ENCODE results near the gene IL24. TPM values are rescaled to one million over a fixed set of nuclear protein-coding genes. Genes with fewer than 3 reads are reported as not detected.

IL24 gene
- polyA plus RNA-seq, 2 of the 4 experiments (the other 2 are of a cell fraction), result 0.04 TPM; not detected in 1

DNA sequence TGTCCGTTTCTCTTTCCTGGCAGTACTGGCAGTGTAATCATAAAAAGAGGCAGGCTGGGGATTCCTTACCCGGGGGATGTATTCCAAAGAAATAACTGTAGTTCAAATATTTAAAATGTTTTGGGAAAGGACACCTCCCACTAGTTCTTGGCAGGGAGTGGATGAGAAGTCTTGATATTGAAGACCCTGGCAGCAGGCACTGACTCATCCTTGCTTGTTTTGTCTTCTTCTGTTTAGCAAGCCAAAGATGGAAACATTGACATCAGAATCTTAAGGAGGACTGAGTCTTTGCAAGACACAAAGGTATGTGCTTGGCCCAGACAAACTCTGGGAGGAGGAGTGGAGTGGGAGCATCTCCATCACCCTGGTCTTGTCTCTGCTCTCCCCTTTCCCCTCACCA lies 31.2 kb upstream of the IL24 start:
- Histone ChIP-seq H3K9me3 (no peaks in the 10 kb centered on the region), H3K4me2 (peak overlapping the region; percentile 10; the same call in 1 of the 3 replicates), H3K4me3 (no peak overlapping the region), H3K27ac (no peak overlapping the region), H3K4me1 (peaks cover 7% of the 10 kb centered on the region; the same call in 1 of the 3 replicates)
- TF ChIP-seq FOSL2 (IDR thresholded peaks at IDR 0.05), result no peak
- TF ChIP-seq FOSL2 (CRISPR knock-in tag; IDR thresholded peaks at IDR 0.05), result no peak
- no peak for TF ChIP-seq MAZ (IDR thresholded peaks at IDR 0.05; ENCODE audit: borderline replicate concordance, low read depth, low read length)
- no peak for TF ChIP-seq CBX8 (IDR thresholded peaks at IDR 0.05)
- TF ChIP-seq POLR2A (IDR thresholded peaks at IDR 0.05; ENCODE audit: low read length), result no peak
- 31% methylated on average over 2 of the region's 2 CpGs for WGBS (ENCODE audit: missing lambda C conversion rate)
- ATAC-seq, result peak; percentile 26 to 57; a peak in 3 of 6 replicates
- no peak for FAIRE-seq
- ChIA-PET POLR2A (no interaction called here), CTCF (interaction anchor here (1.3 to 3.5 kb wide), 3 partner anchors 20 to 131 kb away, joined by 3 to 17 read pairs (median 8); no protein-coding TSS in a partner anchor)
- DNase-seq (ENCODE audit: low read depth in 1 of 2, low spot score in 1 of 2), result peak in 1 of 2 experiments; percentile 47

DNA sequence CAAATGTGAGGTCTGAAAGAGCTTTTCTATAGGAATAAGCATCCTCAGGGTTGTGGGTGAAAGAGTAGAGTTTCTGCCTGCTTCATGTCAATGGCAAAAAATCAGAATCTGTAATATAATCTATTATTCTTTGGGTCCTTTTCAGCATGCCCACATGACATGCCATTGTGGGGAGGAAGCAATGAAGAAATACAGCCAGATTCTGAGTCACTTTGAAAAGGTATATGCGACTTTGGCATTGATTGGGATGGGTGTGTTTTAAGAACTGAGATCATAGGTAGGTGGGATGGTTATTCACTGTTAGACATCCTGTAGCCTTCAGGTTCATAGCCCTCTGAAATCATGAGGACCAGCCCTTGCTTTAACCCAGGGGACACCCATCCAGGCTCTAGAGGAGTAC lies 30.0 kb upstream of the IL24 start:
- H3K9me3 ChIP-seq, result 0 out of 3 replicates have a peak, but pooled peaks cover 2% of the 10 kb centered on the region
- DNase-seq (ENCODE audit: low read depth in 1 of 2, low spot score in 1 of 2) (no peak), FAIRE-seq (no peak), ATAC-seq (no peak)
- H3K4me1 ChIP-seq, result peaks cover 7% of the 10 kb centered on the region; the same call in 1 of the 3 replicates
- ChIA-PET CTCF (interaction anchor here (0.6 to 3.5 kb wide), 2 partner anchors 21 to 45 kb away, joined by 5 to 17 read pairs; no protein-coding TSS in a partner anchor), POLR2A (no interaction called here)
- no peak overlapping the region for H3K4me2 ChIP-seq
- TF ChIP-seq, protein P1, sequence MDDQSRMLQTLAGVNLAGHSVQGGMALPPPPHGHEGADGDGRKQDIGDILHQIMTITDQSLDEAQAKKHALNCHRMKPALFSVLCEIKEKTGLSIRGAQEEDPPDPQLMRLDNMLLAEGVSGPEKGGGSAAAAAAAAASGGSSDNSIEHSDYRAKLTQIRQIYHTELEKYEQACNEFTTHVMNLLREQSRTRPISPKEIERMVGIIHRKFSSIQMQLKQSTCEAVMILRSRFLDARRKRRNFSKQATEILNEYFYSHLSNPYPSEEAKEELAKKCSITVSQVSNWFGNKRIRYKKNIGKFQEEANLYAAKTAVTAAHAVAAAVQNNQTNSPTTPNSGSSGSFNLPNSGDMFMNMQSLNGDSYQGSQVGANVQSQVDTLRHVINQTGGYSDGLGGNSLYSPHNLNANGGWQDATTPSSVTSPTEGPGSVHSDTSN (IDR thresholded peaks at IDR 0.05), result no peak
- TF ChIP-seq FOXS1 (CRISPR knock-in tag; IDR thresholded peaks at IDR 0.05), result no peak
- TF ChIP-seq TFCP2L1 (CRISPR knock-in tag; IDR thresholded peaks at IDR 0.05), result no peak
- TF ChIP-seq FOSB (CRISPR knock-in tag; IDR thresholded peaks at IDR 0.05), result no peak
- TF ChIP-seq ZNF302 (CRISPR knock-in tag; IDR thresholded peaks at IDR 0.05), result no peak
- no peak for TF ChIP-seq CEBPB (IDR thresholded peaks at IDR 0.05)
- TF ChIP-seq CBX8 (IDR thresholded peaks at IDR 0.05), result no peak
- TF ChIP-seq SMC3 (IDR thresholded peaks at IDR 0.05), result no peak
- no peak overlapping the region for H3K27ac ChIP-seq
- WGBS (ENCODE audit: missing lambda C conversion rate), result 75% methylated on average over 1 of the region's 1 CpG
- no peak overlapping the region for H3K4me3 ChIP-seq

DNA sequence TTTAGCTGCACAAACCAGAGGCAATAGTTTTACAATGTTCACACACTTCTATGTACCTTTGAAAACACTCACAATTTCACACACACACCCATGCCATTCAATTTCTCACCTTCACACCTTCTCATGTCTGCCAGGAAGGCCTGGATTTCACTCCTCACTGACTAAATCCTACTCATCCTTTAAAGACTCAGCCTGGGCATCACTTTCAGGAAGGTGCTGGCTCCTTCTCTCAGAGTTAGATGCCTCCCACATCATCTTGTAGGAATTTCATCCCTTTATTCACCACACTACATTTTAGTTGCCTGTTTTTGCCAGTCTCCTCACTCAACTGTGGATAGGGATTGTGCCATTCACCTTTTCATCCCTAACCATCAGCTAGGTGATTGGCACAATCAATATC lies 29.5 kb upstream of the IL24 start:
- H3K27ac ChIP-seq, result no peak overlapping the region
- 0 out of 3 replicates have a peak, but pooled peaks cover 2% of the 10 kb centered on the region for H3K9me3 ChIP-seq
- no peak overlapping the region for H3K4me3 ChIP-seq
- peaks cover 7% of the 10 kb centered on the region; the same call in 1 of the 3 replicates for H3K4me1 ChIP-seq
- no peak overlapping the region for H3K4me2 ChIP-seq
- TF ChIP-seq, protein P2, sequence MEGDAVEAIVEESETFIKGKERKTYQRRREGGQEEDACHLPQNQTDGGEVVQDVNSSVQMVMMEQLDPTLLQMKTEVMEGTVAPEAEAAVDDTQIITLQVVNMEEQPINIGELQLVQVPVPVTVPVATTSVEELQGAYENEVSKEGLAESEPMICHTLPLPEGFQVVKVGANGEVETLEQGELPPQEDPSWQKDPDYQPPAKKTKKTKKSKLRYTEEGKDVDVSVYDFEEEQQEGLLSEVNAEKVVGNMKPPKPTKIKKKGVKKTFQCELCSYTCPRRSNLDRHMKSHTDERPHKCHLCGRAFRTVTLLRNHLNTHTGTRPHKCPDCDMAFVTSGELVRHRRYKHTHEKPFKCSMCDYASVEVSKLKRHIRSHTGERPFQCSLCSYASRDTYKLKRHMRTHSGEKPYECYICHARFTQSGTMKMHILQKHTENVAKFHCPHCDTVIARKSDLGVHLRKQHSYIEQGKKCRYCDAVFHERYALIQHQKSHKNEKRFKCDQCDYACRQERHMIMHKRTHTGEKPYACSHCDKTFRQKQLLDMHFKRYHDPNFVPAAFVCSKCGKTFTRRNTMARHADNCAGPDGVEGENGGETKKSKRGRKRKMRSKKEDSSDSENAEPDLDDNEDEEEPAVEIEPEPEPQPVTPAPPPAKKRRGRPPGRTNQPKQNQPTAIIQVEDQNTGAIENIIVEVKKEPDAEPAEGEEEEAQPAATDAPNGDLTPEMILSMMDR (IDR thresholded peaks at IDR 0.05), result no peak
- TF ChIP-seq EHF (CRISPR knock-in tag; IDR thresholded peaks at IDR 0.05), result no peak
- no peak for TF ChIP-seq RARB (CRISPR knock-in tag; IDR thresholded peaks at IDR 0.05)
- TF ChIP-seq KDM1A (IDR thresholded peaks at IDR 0.05; ENCODE audit: low read depth), result no peak
- ChIA-PET CTCF (interaction anchor here (0.8 to 1.4 kb wide), 2 partner anchors 11 to 44 kb away, joined by 3 to 4 read pairs; no protein-coding TSS in a partner anchor), POLR2A (no interaction called here)
- ATAC-seq (no peak), FAIRE-seq (no peak), DNase-seq (ENCODE audit: low read depth in 1 of 2, low spot score in 1 of 2) (no peak)

DNA sequence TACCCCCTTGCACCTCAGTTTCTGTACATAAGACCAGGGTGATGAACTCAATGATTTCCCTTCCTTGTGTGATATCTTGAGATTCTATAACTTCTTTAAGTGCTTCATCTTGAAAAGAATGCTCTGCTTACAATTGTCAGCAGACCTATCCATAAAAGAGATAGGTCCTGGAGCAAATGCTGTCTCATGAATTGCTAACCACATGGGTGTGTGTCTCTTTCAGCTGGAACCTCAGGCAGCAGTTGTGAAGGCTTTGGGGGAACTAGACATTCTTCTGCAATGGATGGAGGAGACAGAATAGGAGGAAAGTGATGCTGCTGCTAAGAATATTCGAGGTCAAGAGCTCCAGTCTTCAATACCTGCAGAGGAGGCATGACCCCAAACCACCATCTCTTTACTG lies 29.0 kb upstream of the IL24 start:
- ChIA-PET CTCF (interaction anchor here (0.6 to 1.4 kb wide), 4 partner anchors 9 to 114 kb away, joined by 3 to 4 read pairs (median 3); no protein-coding TSS in a partner anchor), POLR2A (no interaction called here)
- DNase-seq (ENCODE audit: low read depth in 1 of 2, low spot score in 1 of 2) (no peak), ATAC-seq (no peak), FAIRE-seq (no peak)
- H3K4me1 ChIP-seq, result peaks cover 7% of the 10 kb centered on the region; the same call in 1 of the 3 replicates
- no peak overlapping the region for H3K4me2 ChIP-seq
- H3K27ac ChIP-seq, result no peak overlapping the region
- H3K9me3 ChIP-seq, result 0 out of 3 replicates have a peak, but pooled peaks cover 2% of the 10 kb centered on the region
- WGBS (ENCODE audit: missing lambda C conversion rate), result 0% methylated on average over 1 of the region's 1 CpG
- TF ChIP-seq, protein P3, sequence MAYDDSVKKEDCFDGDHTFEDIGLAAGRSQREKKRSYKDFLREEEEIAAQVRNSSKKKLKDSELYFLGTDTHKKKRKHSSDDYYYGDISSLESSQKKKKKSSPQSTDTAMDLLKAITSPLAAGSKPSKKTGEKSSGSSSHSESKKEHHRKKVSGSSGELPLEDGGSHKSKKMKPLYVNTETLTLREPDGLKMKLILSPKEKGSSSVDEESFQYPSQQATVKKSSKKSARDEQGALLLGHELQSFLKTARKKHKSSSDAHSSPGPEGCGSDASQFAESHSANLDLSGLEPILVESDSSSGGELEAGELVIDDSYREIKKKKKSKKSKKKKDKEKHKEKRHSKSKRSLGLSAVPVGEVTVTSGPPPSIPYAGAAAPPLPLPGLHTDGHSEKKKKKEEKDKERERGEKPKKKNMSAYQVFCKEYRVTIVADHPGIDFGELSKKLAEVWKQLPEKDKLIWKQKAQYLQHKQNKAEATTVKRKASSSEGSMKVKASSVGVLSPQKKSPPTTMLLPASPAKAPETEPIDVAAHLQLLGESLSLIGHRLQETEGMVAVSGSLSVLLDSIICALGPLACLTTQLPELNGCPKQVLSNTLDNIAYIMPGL (CRISPR knock-in tag; IDR thresholded peaks at IDR 0.05; ENCODE audit: borderline replicate concordance), result no peak
- TF ChIP-seq POLR2AphosphoS2 (conservative IDR thresholded peaks at IDR 0.05; ENCODE audit: low read length), result no peak
- TF ChIP-seq, protein P2 (IDR thresholded peaks at IDR 0.05), result no peak
- H3K4me3 ChIP-seq, result no peak overlapping the region
